HEK293 (cell line): ENCODE results near the gene ALPG.
"Not testable (repeated sequence)": the region's sequence is repeated elsewhere in the genome, so short reads cannot be mapped to it uniquely, and the experiment has no call there.

Experiments used
- CTCF ChIA-PET: fragments of 350-600 bp; formaldehyde crosslinking; extraction: SDS; loops from one replicate; lab custom pipeline; 2021; ENCODE audit warnings: antibody characterized with exemption; lab: Yijun Ruan, JAX
- POLR2A ChIA-PET: fragments of 300-600 bp; formaldehyde crosslinking; extraction: SDS; loops from one replicate; lab custom pipeline; 2020; ENCODE audit warnings: antibody characterized with exemption, inconsistent platforms; lab: Yijun Ruan, JAX
- H3K27ac ChIP-seq: fragments of 200-500 bp; sonication (Bioruptor generic); 2 replicates; pipeline ENCODE4 v1.5.1; 2014; ENCODE audit warnings: low read depth, low read length, control low read depth, inconsistent platforms; ENCODE audit errors: extremely low read depth
- H3K36me3 ChIP-seq, 2 experiments: fragments of 200-500 bp in 1 of 2; sonication (Bioruptor generic) in 1 of 2; 1 replicate in 1 of 2; 2 replicates in 1 of 2; pipeline ENCODE4 v1.5.1; 2014 to 2017; ENCODE audit warnings: inconsistent platforms in 2 of 2, low read length in 2 of 2; ENCODE audit not compliant: control insufficient read depth in 2 of 2, insufficient read depth in 1 of 2
- H3K4me1 ChIP-seq: fragments of 200-500 bp; sonication (Bioruptor generic); 2 replicates; pipeline ENCODE4 v1.5.1; 2014; ENCODE audit warnings: mild to moderate bottlenecking, low read length, inconsistent platforms; ENCODE audit not compliant: control insufficient read depth, insufficient read depth
- H3K4me3 ChIP-seq: 2 replicates; pipeline ENCODE4 v1.5.1; 2011; ENCODE audit warnings: low read depth, mild to moderate bottlenecking, control low read depth, low read length, moderate library complexity
- H3K9me3 ChIP-seq: fragments of 200-500 bp; sonication (Bioruptor generic); 2 replicates; pipeline ENCODE4 v1.5.1; 2014; ENCODE audit warnings: low read depth, low read length, inconsistent platforms; ENCODE audit not compliant: control insufficient read depth, insufficient read depth
- CTCF ChIP-seq: fragments of 450-650 bp; formaldehyde crosslinking; IDR thresholded peaks from 2 replicates; pipeline ENCODE4 v1.5.1; 2016; ENCODE audit warnings: missing biosample characterization, missing genetic modification characterization
- HOXD13 ChIP-seq: sonication (generic); formaldehyde crosslinking; IDR thresholded peaks from 2 replicates; pipeline ENCODE4 v1.8.0; 2022; ENCODE audit warnings: missing genetic modification reagents, borderline replicate concordance
- KLF9 ChIP-seq: fragments of 450-650 bp; formaldehyde crosslinking; IDR thresholded peaks from 2 replicates; pipeline ENCODE4 v1.5.1; 2016; ENCODE audit warnings: missing biosample characterization, missing genetic modification characterization, low read depth
- PRDM10 ChIP-seq: fragments of 450-650 bp; formaldehyde crosslinking; IDR thresholded peaks from 2 replicates; pipeline ENCODE4 v1.5.1; 2016; ENCODE audit warnings: missing biosample characterization, missing genetic modification characterization
- YY1 ChIP-seq: fragments of 450-650 bp; formaldehyde crosslinking; IDR thresholded peaks from 2 replicates; pipeline ENCODE4 v1.5.1; 2018; ENCODE audit warnings: missing biosample characterization, missing genetic modification characterization
- ZBTB44 ChIP-seq: fragments of 450-650 bp; IDR thresholded peaks from 2 replicates; pipeline ENCODE4 v1.5.1; 2018; ENCODE audit warnings: missing biosample characterization, mild to moderate bottlenecking, missing genetic modification characterization
- ZBTB7A ChIP-seq: fragments of 450-650 bp; formaldehyde crosslinking; IDR thresholded peaks from 2 replicates; pipeline ENCODE4 v1.5.1; 2016; ENCODE audit warnings: low read depth, missing biosample characterization, missing genetic modification characterization
- ZNF146 ChIP-seq: fragments of 450-650 bp; formaldehyde crosslinking; IDR thresholded peaks from 2 replicates; pipeline ENCODE4 v1.5.1; 2016; ENCODE audit warnings: missing biosample characterization, missing genetic modification characterization
- ZNF16 ChIP-seq: fragments of 450-650 bp; formaldehyde crosslinking; IDR thresholded peaks from 2 replicates; pipeline ENCODE4 v1.5.1; 2016; ENCODE audit warnings: low read depth, missing biosample characterization, missing genetic modification characterization
- ZNF239 ChIP-seq: fragments of 450-650 bp; formaldehyde crosslinking; IDR thresholded peaks from 2 replicates; pipeline ENCODE4 v1.5.1; 2016; ENCODE audit warnings: missing biosample characterization, missing genetic modification characterization
- ZNF26 ChIP-seq: fragments of 450-650 bp; formaldehyde crosslinking; IDR thresholded peaks from 2 replicates; pipeline ENCODE4 v1.5.1; 2016; ENCODE audit warnings: missing biosample characterization, missing genetic modification characterization
- ZNF350 ChIP-seq: fragments of 450-650 bp; formaldehyde crosslinking; IDR thresholded peaks from 2 replicates; pipeline ENCODE4 v1.5.0; 2017; ENCODE audit warnings: missing biosample characterization, mild to moderate bottlenecking, missing genetic modification characterization
- ZNF658 ChIP-seq: fragments of 450-650 bp; formaldehyde crosslinking; IDR thresholded peaks from 2 replicates; pipeline ENCODE4; 2016; ENCODE audit warnings: missing biosample characterization, missing genetic modification characterization
- ZNF777 ChIP-seq: fragments of 450-650 bp; formaldehyde crosslinking; IDR thresholded peaks from 2 replicates; pipeline ENCODE4 v1.5.1; 2017; ENCODE audit warnings: missing biosample characterization, missing genetic modification characterization, borderline replicate concordance
- ZNF785 ChIP-seq: fragments of 450-650 bp; formaldehyde crosslinking; IDR thresholded peaks from 2 replicates; pipeline ENCODE4 v1.5.1; 2016; ENCODE audit warnings: missing biosample characterization, missing genetic modification characterization
- ZSCAN4 ChIP-seq: fragments of 450-650 bp; formaldehyde crosslinking; IDR thresholded peaks from 2 replicates; pipeline ENCODE4 v1.5.1; 2017; ENCODE audit warnings: missing biosample characterization, missing genetic modification characterization
- ZSCAN5A ChIP-seq: fragments of 450-650 bp; formaldehyde crosslinking; IDR thresholded peaks from 2 replicates; pipeline ENCODE4 v1.5.1; 2016; ENCODE audit warnings: missing biosample characterization, missing genetic modification characterization

Gene ALPG

GRCh38 chr2:232368311-232368731 is 38.3 kb upstream of the ALPG start:
- no peaks in the 10 kb centered on the region for H3K36me3 ChIP-seq
- ChIA-PET POLR2A (no interaction called here), CTCF (interaction anchor here (0.5 to 5.2 kb wide), 4 partner anchors 48 to 489 kb away, joined by 3 to 49 read pairs (median 5); no protein-coding TSS in a partner anchor)
- H3K4me1 ChIP-seq, result no peaks in the 10 kb centered on the region
- no peaks in the 10 kb centered on the region for H3K9me3 ChIP-seq
- no peak overlapping the region for H3K4me3 ChIP-seq
- TF ChIP-seq HOXD13 (CRISPR knock-in tag), result no peak
- TF ChIP-seq YY1 (tag by site-specific recombination), result no peak
- no peak for TF ChIP-seq ZSCAN4
- TF ChIP-seq ZSCAN5A (tag by site-specific recombination), result no peak
- no peak for TF ChIP-seq CTCF (tag by site-specific recombination)
- no peak overlapping the region for H3K27ac ChIP-seq

GRCh38 chr2:232369126-232369951 is 37.3 kb upstream of the ALPG start:
- H3K27ac ChIP-seq, result no peak overlapping the region
- H3K9me3 ChIP-seq, result no peaks in the 10 kb centered on the region
- H3K4me1 ChIP-seq, result no peaks in the 10 kb centered on the region
- no peak for TF ChIP-seq ZNF785
- TF ChIP-seq PRDM10 (tag by site-specific recombination), result no peak
- TF ChIP-seq ZNF16, result no peak
- TF ChIP-seq ZNF658 (tag by site-specific recombination), result no peak
- TF ChIP-seq KLF9 (tag by site-specific recombination), result no peak
- no peak for TF ChIP-seq ZBTB7A
- no peak for TF ChIP-seq ZNF239
- TF ChIP-seq ZNF777 (tag by site-specific recombination), result no peak
- no peak for TF ChIP-seq ZNF146
- TF ChIP-seq ZNF26 (tag by site-specific recombination), result no peak
- TF ChIP-seq ZBTB44, result no peak
- TF ChIP-seq ZNF350 (tag by site-specific recombination), result no peak
- TF ChIP-seq, all 188 proteins: peak for 0
- ChIA-PET CTCF (interaction anchor here (5.2 kb wide), 1 partner anchor 71 kb away, joined by 49 read pairs; no protein-coding TSS in a partner anchor), POLR2A (no interaction called here)
- Histone ChIP-seq H3K36me3 (no peaks in the 10 kb centered on the region), H3K4me3 (no peak overlapping the region)

- H3K4me1 ChIP-seq, H3K4me3 ChIP-seq, H3K27ac ChIP-seq, POLR2A ChIA-PET, H3K9me3 ChIP-seq, H3K36me3 ChIP-seq: not testable (repeated sequence)
- CTCF ChIA-PET, result interaction anchor here (5.2 kb wide), 1 partner anchor 70 kb away, joined by 49 read pairs; no protein-coding TSS in a partner anchor
Measured at GRCh38 chr2:232370007-232370406, 36.6 kb upstream of the ALPG start.
